ENCODE results near the gene MORC1.

- TF ChIP-seq EP300 (IDR thresholded peaks at IDR 0.05) = no peak
- TF ChIP-seq CTCF (IDR thresholded peaks at IDR 0.05) = no peak
- TF ChIP-seq POLR2A (IDR thresholded peaks at IDR 0.05) = no peak
Measured at GRCh38 chr3:109089265-109089664, 28.7 kb downstream of the MORC1 start.

Measured in tibial nerve (tissue), 4 donors.